ENCODE results near the gene PCYT1B.

PCYT1B gene

GRCh38 chrX:24567169-24567568 lies 80.0 kb downstream of the PCYT1B start:
- H3K36me3 ChIP-seq (ENCODE audit: control insufficient read depth in 2 of 2, insufficient read depth in 1 of 2, low read length in 2 of 2): no peaks in the 10 kb centered on the region
- H3K27ac ChIP-seq (ENCODE audit: extremely low read depth, low read depth, low read length): no peak overlapping the region
- ChIA-PET CTCF (interaction anchor here (1.0 kb wide), 1 partner anchor 171 kb away, joined by 5 read pairs; no protein-coding TSS in a partner anchor), POLR2A (no interaction called here)
- H3K4me1 ChIP-seq (ENCODE audit: control insufficient read depth, insufficient read depth, low read length): no peaks in the 10 kb centered on the region
- no peaks in the 10 kb centered on the region for H3K9me3 ChIP-seq (ENCODE audit: control insufficient read depth, insufficient read depth, low read depth, low read length)
- TF ChIP-seq ZXDB (tag by site-specific recombination; IDR thresholded peaks at IDR 0.05): no peak
- TF ChIP-seq ZNF571 (tag by site-specific recombination; IDR thresholded peaks at IDR 0.05): no peak
- TF ChIP-seq ZSCAN30 (tag by site-specific recombination; IDR thresholded peaks at IDR 0.05): no peak
- no peak for TF ChIP-seq ZBTB20 (tag by site-specific recombination; IDR thresholded peaks at IDR 0.05)
- no peak for TF ChIP-seq SP3 (tag by site-specific recombination; IDR thresholded peaks at IDR 0.05)
- no peak for TF ChIP-seq HIC1 (tag by site-specific recombination; IDR thresholded peaks at IDR 0.05)
- TF ChIP-seq HOXC10 (CRISPR knock-in tag; IDR thresholded peaks at IDR 0.05): no peak
- no peak for TF ChIP-seq BCL11A (tag by site-specific recombination; IDR thresholded peaks at IDR 0.05; ENCODE audit: low read depth)
- TF ChIP-seq ZSCAN5A (tag by site-specific recombination; IDR thresholded peaks at IDR 0.05): no peak
- no peak overlapping the region for H3K4me3 ChIP-seq (ENCODE audit: low read depth, low read length)

- POLR2A ChIA-PET: no interaction called here
- no peak overlapping the region for H3K4me3 ChIP-seq (ENCODE audit: low read depth, low read length)
- TF ChIP-seq ZNF621 (tag by site-specific recombination; IDR thresholded peaks at IDR 0.05) (no peak), KLF8 (tag by site-specific recombination; IDR thresholded peaks at IDR 0.05) (no peak), ZNF791 (tag by site-specific recombination; IDR thresholded peaks at IDR 0.05) (no peak), KLF7 (tag by site-specific recombination; IDR thresholded peaks at IDR 0.05; ENCODE audit: borderline replicate concordance) (no peak)
- H3K27ac ChIP-seq (ENCODE audit: extremely low read depth, low read depth, low read length): no peak overlapping the region
- H3K9me3 ChIP-seq (ENCODE audit: control insufficient read depth, insufficient read depth, low read depth, low read length): no peaks in the 10 kb centered on the region
- no peaks in the 10 kb centered on the region for H3K36me3 ChIP-seq (ENCODE audit: control insufficient read depth in 2 of 2, insufficient read depth in 1 of 2, low read length in 2 of 2)
- H3K4me1 ChIP-seq (ENCODE audit: control insufficient read depth, insufficient read depth, low read length): no peaks in the 10 kb centered on the region
- CTCF ChIA-PET: no interaction called here
Measured at GRCh38 chrX:24566240-24566639, 80.9 kb downstream of the PCYT1B start.

GRCh38 chrX:24563291-24564010 lies 83.7 kb downstream of the PCYT1B start:
- H3K4me3 ChIP-seq (ENCODE audit: low read depth, low read length): no peak overlapping the region
- TF ChIP-seq SCRT1 (tag by site-specific recombination; IDR thresholded peaks at IDR 0.05; ENCODE audit: borderline replicate concordance) (0 out of 2 replicates have a peak, but pooled peaks have one; percentile 24), SCRT2 (tag by site-specific recombination; IDR thresholded peaks at IDR 0.05) (0 out of 2 replicates have a peak, but pooled peaks have one; percentile 36), ZNF350 (tag by site-specific recombination; IDR thresholded peaks at IDR 0.05) (no peak)
- ChIA-PET CTCF (interaction anchor here (0.6 to 1.8 kb wide), 2 partner anchors 167 to 479 kb away, joined by 3 to 5 read pairs; no protein-coding TSS in a partner anchor), POLR2A (no interaction called here)
- H3K36me3 ChIP-seq (ENCODE audit: control insufficient read depth in 2 of 2, insufficient read depth in 1 of 2, low read length in 2 of 2): no peaks in the 10 kb centered on the region
- no peaks in the 10 kb centered on the region for H3K9me3 ChIP-seq (ENCODE audit: control insufficient read depth, insufficient read depth, low read depth, low read length)
- H3K4me1 ChIP-seq (ENCODE audit: control insufficient read depth, insufficient read depth, low read length): no peaks in the 10 kb centered on the region
- H3K27ac ChIP-seq (ENCODE audit: extremely low read depth, low read depth, low read length): no peak overlapping the region
